DND-41 (cell line): ENCODE results near the gene YWHAQ.

ENCODE experiments used
- EZH2 ChIP-seq: IDR thresholded peaks from 3 replicates; pipeline ENCODE4 v1.6.1; 2012; ENCODE audit warnings: borderline replicate concordance, low read depth, mild to moderate bottlenecking, moderate library complexity, low read length, inconsistent platforms; ENCODE audit not compliant: severe bottlenecking
- TF ChIP-seq, protein P1 (sequence below): IDR thresholded peaks from 2 replicates; pipeline ENCODE4 v1.5.1; 2012; ENCODE audit warnings: borderline replicate concordance, low read length, moderate library complexity, mild to moderate bottlenecking; ENCODE audit not compliant: poor library complexity, severe bottlenecking; ENCODE audit errors: extremely low read depth

- TF ChIP-seq, protein P1, sequence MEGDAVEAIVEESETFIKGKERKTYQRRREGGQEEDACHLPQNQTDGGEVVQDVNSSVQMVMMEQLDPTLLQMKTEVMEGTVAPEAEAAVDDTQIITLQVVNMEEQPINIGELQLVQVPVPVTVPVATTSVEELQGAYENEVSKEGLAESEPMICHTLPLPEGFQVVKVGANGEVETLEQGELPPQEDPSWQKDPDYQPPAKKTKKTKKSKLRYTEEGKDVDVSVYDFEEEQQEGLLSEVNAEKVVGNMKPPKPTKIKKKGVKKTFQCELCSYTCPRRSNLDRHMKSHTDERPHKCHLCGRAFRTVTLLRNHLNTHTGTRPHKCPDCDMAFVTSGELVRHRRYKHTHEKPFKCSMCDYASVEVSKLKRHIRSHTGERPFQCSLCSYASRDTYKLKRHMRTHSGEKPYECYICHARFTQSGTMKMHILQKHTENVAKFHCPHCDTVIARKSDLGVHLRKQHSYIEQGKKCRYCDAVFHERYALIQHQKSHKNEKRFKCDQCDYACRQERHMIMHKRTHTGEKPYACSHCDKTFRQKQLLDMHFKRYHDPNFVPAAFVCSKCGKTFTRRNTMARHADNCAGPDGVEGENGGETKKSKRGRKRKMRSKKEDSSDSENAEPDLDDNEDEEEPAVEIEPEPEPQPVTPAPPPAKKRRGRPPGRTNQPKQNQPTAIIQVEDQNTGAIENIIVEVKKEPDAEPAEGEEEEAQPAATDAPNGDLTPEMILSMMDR = no peak
- TF ChIP-seq EZH2 = no peak
Measured at GRCh38 chr2:9623151-9623550, 7.6 kb downstream of the YWHAQ start.
